GM23338 (cell line): Measurements from ENCODE around the gene C1QTNF4. TPM values are rescaled to one million over a fixed set of nuclear protein-coding genes. Genes with fewer than 3 reads are reported as not detected.

Source experiments
- ATAC-seq: fragments of 200-7000 bp; cut with Tn5 transposase; 3 replicates; pipeline ENCODE4 v1.9.1; 2020
- DNase-seq: peaks from one replicate; pipeline ENCODE4 v3.0.0-alpha.2; 2015; ENCODE audit warnings: low spot score
- H2AFZ ChIP-seq: fragments of 200-600 bp; sonication (generic); 2 replicates; pipeline ENCODE4 v1.8.0; 2016; ENCODE audit warnings: antibody characterized with exemption, mild to moderate bottlenecking, moderate library complexity
- H3F3A ChIP-seq: fragments of 200-600 bp; sonication (generic); replicated peaks from 2 replicates; pipeline ENCODE4 v1.8.0; 2017; ENCODE audit warnings: antibody characterized with exemption, mixed run types, low read depth
- H3K27ac ChIP-seq: fragments of 200-600 bp; sonication (generic); 2 replicates; pipeline ENCODE4 v1.6.1; 2016; ENCODE audit warnings: low read depth
- H3K27me3 ChIP-seq: fragments of 200-600 bp; sonication (generic); 2 replicates; pipeline ENCODE4 v1.8.0; 2016; ENCODE audit warnings: mild to moderate bottlenecking, mixed run types, moderate library complexity; ENCODE audit not compliant: insufficient read depth
- H3K36me3 ChIP-seq: fragments of 200-600 bp; sonication (generic); 2 replicates; pipeline ENCODE4 v1.8.0; 2016; ENCODE audit warnings: mild to moderate bottlenecking; ENCODE audit not compliant: insufficient read depth
- H3K4me1 ChIP-seq: fragments of 200-600 bp; sonication (generic); 2 replicates; pipeline ENCODE4 v1.8.0; 2016; ENCODE audit warnings: mild to moderate bottlenecking, moderate library complexity; ENCODE audit not compliant: insufficient read depth
- H3K4me2 ChIP-seq: fragments of 200-600 bp; sonication (generic); 2 replicates; pipeline ENCODE4 v1.7.1; 2017; ENCODE audit warnings: mixed run types
- H3K4me3 ChIP-seq: fragments of 200-600 bp; sonication (generic); 2 replicates; pipeline ENCODE4 v1.6.1; 2016; ENCODE audit warnings: mixed run types
- H3K79me2 ChIP-seq: fragments of 200-600 bp; sonication (generic); replicated peaks from 2 replicates; pipeline ENCODE4 v1.8.0; 2017; ENCODE audit warnings: mild to moderate bottlenecking; ENCODE audit not compliant: insufficient read depth
- H3K9me2 ChIP-seq: fragments of 200-600 bp; sonication (generic); 2 replicates; pipeline ENCODE4 v1.8.0; 2017; ENCODE audit not compliant: insufficient read depth
- H4K20me1 ChIP-seq: fragments of 200-600 bp; sonication (generic); replicated peaks from 2 replicates; pipeline ENCODE4 v1.8.0; 2017; ENCODE audit warnings: mild to moderate bottlenecking; ENCODE audit not compliant: insufficient read depth
- H3K27ac Mint-ChIP-seq: 2 replicates; pipeline ENCODE4 v1.8.0; 2020; ENCODE audit warnings: inconsistent platforms, mild to moderate bottlenecking, moderate library complexity, mixed read lengths
- H3K27me3 Mint-ChIP-seq: 3 replicates; pipeline ENCODE4 v1.8.0; 2022; ENCODE audit warnings: low read depth, mild to moderate bottlenecking, moderate library complexity, mixed read lengths, inconsistent platforms; ENCODE audit not compliant: insufficient read depth, poor library complexity
- H3K36me3 Mint-ChIP-seq: 3 replicates; pipeline ENCODE4 v1.8.0; 2021; ENCODE audit warnings: low read depth, mild to moderate bottlenecking, inconsistent platforms, moderate library complexity, mixed read lengths
- H3K4me1 Mint-ChIP-seq: 3 replicates; pipeline ENCODE4 v1.8.0; 2020; ENCODE audit warnings: mild to moderate bottlenecking, inconsistent platforms, mixed read lengths
- H3K4me3 Mint-ChIP-seq: 3 replicates; pipeline ENCODE4 v1.8.0; 2021; ENCODE audit warnings: moderate library complexity, mild to moderate bottlenecking, inconsistent platforms, mixed read lengths
- H3K9me3 Mint-ChIP-seq: 3 replicates; pipeline ENCODE4 v1.8.0; 2020; ENCODE audit warnings: moderate library complexity, mild to moderate bottlenecking, inconsistent platforms, mixed read lengths
- EZH2 ChIP-seq: fragments of 200-600 bp; sonication (generic); IDR thresholded peaks from one replicate; pipeline ENCODE4 v1.8.0; 2017; ENCODE audit warnings: antibody characterized with exemption, mild to moderate bottlenecking, low read depth; ENCODE audit not compliant: unreplicated experiment
- JUNB ChIP-seq: IDR thresholded peaks from one replicate; pipeline ENCODE4 v1.6.1; 2016; ENCODE audit warnings: antibody characterized with exemption; ENCODE audit not compliant: unreplicated experiment
- NANOG ChIP-seq: IDR thresholded peaks from 2 replicates; pipeline ENCODE4 v1.6.1; 2016; ENCODE audit warnings: antibody characterized with exemption, borderline replicate concordance
- POLR2AphosphoS5 ChIP-seq: IDR thresholded peaks from 2 replicates; pipeline ENCODE4 v1.6.1; 2016; ENCODE audit warnings: antibody characterized with exemption, low read depth
- STAT1 ChIP-seq: IDR thresholded peaks from one replicate; pipeline ENCODE4 v1.6.1; 2016; ENCODE audit warnings: antibody characterized with exemption; ENCODE audit not compliant: unreplicated experiment
- ZNF462 ChIP-seq: fragments of 250-450 bp; sonication (Bioruptor Pico); IDR thresholded peaks from 2 replicates; pipeline ENCODE4 v1.5.0; 2020; ENCODE audit warnings: mild to moderate bottlenecking, moderate library complexity
- polyA plus RNA-seq: library from polyadenylated mRNA; unstranded; fragments of >200 nt; fragmentation: Nextera tagmentation; extraction: Ambion mirVana; gene quantifications from 2 replicates; pipeline ENCODE4 v1.2.1, GENCODE V29; 2016
- total RNA-seq: library from RNA; depleted of rRNA; stranded (reverse); fragments of >200 nt; shearing (Covaris generic); gene quantifications from 2 replicates; pipeline ENCODE4 v1.2.3, GENCODE V29; 2014

The C1QTNF4 gene
- total and polyA plus RNA-seq, 2 experiments from 2014 or later, result 5.2 to 6.6 TPM

- TF ChIP-seq ZNF462, result no peak
- no peak for TF ChIP-seq JUNB
These were observed 11.7 kb upstream of the C1QTNF4 start (continued) for GRCh38 chr11:47605921-47606320.

- no peaks in the 10 kb centered on the region for H3K9me3 Mint-ChIP-seq
- H3K4me3 Mint-ChIP-seq, result no peak overlapping the region
- Histone ChIP-seq H3F3A (no peaks in the 10 kb centered on the region), H4K20me1 (no peaks in the 10 kb centered on the region; the same call in 1 of the 2 replicates), H3K27ac (no peak overlapping the region), H3K4me3 (no peak overlapping the region), H3K4me1 (no peaks in the 10 kb centered on the region), H3K36me3 (no peaks in the 10 kb centered on the region), H3K4me2 (no peak overlapping the region), H3K27me3 (no peaks in the 10 kb centered on the region), H3K9me2 (no peaks in the 10 kb centered on the region), H3K79me2 (no peaks in the 10 kb centered on the region), H2AFZ (no peak overlapping the region)
- peaks cover 9% of the 10 kb centered on the region for H3K4me1 Mint-ChIP-seq
- DNase-seq (no peak), ATAC-seq (no peak)
- H3K27ac Mint-ChIP-seq, result no peak overlapping the region
- peaks cover 4% of the 10 kb centered on the region for H3K27me3 Mint-ChIP-seq
- H3K36me3 Mint-ChIP-seq, result no peaks in the 10 kb centered on the region
- TF ChIP-seq EZH2, result no peak
- no peak for TF ChIP-seq POLR2AphosphoS5
- no peak for TF ChIP-seq ZNF462
- TF ChIP-seq JUNB, result no peak
- TF ChIP-seq NANOG, result no peak
- no peak for TF ChIP-seq STAT1
These were observed 9.1 kb upstream of the C1QTNF4 start for GRCh38 chr11:47603295-47603694.
